Mammary epithelial cell (primary cell): ENCODE measurements around the gene KLHL1.

Experiments used
- CTCF ChIP-seq, 2 donors: IDR thresholded peaks in 1 of 2; conservative IDR thresholded peaks in 1 of 2; 2 replicates each; pipeline ENCODE4 v1.5.1; 2011 to 2012; ENCODE audit warnings: inconsistent platforms in 2 of 2, low read length in 2 of 2, mild to moderate bottlenecking in 2 of 2, control low read depth in 1 of 2, low read depth in 1 of 2; ENCODE audit not compliant: insufficient read depth in 1 of 2; ENCODE audit errors: extremely low read depth in 1 of 2
- EZH2 ChIP-seq: IDR thresholded peaks from 2 replicates; pipeline ENCODE4 v1.6.1; 2012; ENCODE audit warnings: low read length, inconsistent platforms, borderline replicate concordance

- TF ChIP-seq CTCF (conservative IDR thresholded peaks at IDR 0.05 in 1 of 2, IDR thresholded peaks at IDR 0.05 in 1 of 2; ENCODE audit: extremely low read depth in 1 of 2, insufficient read depth in 1 of 2, low read depth in 1 of 2, low read length in 2 of 2) (no peak), EZH2 (no peak)
These were observed 288.1 kb downstream of the KLHL1 start for GRCh38 chr13:69820180-69820579.
